Fibroblast of villous mesenchyme (primary cell): ENCODE data around the gene RNF151. TPM values are rescaled to one million over a fixed set of nuclear protein-coding genes. Genes with fewer than 3 reads are reported as not detected.
A peak's percentile ranks its signal among the peaks of the same experiment; 100 is the strongest.

Source experiments
- DNase-seq: peaks from one replicate; pipeline ENCODE4 v3.0.0-alpha.2; 2010; ENCODE audit warnings: low read depth
- H3K4me3 ChIP-seq: 2 replicates; pipeline ENCODE4 v1.5.1; 2011; ENCODE audit warnings: low read depth, mild to moderate bottlenecking, low read length
- CTCF ChIP-seq: IDR thresholded peaks from 2 replicates; pipeline ENCODE4 v1.5.1; 2012; ENCODE audit warnings: low read depth, mild to moderate bottlenecking, low read length; ENCODE audit not compliant: insufficient read depth
- total RNA-seq: library from RNA; depleted of rRNA; stranded (reverse); fragments of >200 nt; gene quantifications from 2 replicates; pipeline ENCODE4 v1.2.3, GENCODE V29; 2012

Gene RNF151
- total RNA-seq, 1 donor: not detected

- H3K4me3 ChIP-seq: peak within 1 kb of the TSS; percentile 90
- no peak for TF ChIP-seq CTCF
- peak; percentile 95 for DNase-seq
Measured at GRCh38 chr16:1971796-1972489, 5.3 kb downstream of the RNF151 start, which contains the start of gene TBL3. Gene TBL3 (plus strand): TSS chr16:1972053. CDS start chr16:1972165, 112 bp downstream.

- H3K4me3 ChIP-seq: peak overlapping the region; percentile 90
- no peak for DNase-seq
- TF ChIP-seq CTCF: no peak
Measured at GRCh38 chr16:1972490-1972877, 5.8 kb downstream of the RNF151 start.

- DNase-seq: no peak
- TF ChIP-seq CTCF: no peak
- no peak overlapping the region for H3K4me3 ChIP-seq
Measured at GRCh38 chr16:1973461-1974156, 7.0 kb downstream of the RNF151 start.

GRCh38 chr16:1974157-1975070 lies 7.8 kb downstream of the RNF151 start:
- TF ChIP-seq CTCF: no peak
- no peak for DNase-seq
- H3K4me3 ChIP-seq: no peak overlapping the region

- DNase-seq: no peak
Measured at GRCh38 chr16:1975432-1976215, 9.0 kb downstream of the RNF151 start.

More at GRCh38 chr16:1975432-1976215, 9.0 kb downstream of the RNF151 start:
- H3K4me3 ChIP-seq: no peak overlapping the region
- no peak for TF ChIP-seq CTCF
